Activated T-cell treated with anti-CD3 and anti-CD28 coated beads, Interleukin-2, amount 50 U/mL, for 48 hours (primary cell): Measurements from ENCODE around the gene SNX22.

ENCODE experiments used
- DNase-seq, 2 experiments: peaks; one replicate each; pipeline ENCODE4 v3.0.0-alpha.2; 2020

The SNX22 gene

DNA sequence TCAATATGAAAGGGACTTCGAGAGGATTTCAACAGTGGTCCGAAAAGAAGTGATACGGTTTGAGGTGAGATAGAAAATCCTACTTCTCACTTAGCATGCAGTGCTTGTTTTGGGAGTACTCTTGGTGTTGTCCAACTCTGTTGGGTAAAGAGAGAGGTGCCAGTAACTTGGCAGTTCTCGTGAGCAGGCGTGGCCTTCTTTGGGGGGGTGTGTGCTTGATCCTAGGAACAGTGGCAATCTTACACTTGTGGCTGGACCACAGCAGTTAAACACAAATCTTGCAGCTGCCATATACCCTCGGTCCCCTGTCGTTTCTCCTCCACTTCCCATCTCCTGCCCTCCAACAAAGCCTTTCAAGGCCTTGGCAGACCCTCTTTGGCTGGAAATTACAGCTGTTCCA lies 15.2 kb upstream of the SNX22 start:
- no peak for DNase-seq

DNA sequence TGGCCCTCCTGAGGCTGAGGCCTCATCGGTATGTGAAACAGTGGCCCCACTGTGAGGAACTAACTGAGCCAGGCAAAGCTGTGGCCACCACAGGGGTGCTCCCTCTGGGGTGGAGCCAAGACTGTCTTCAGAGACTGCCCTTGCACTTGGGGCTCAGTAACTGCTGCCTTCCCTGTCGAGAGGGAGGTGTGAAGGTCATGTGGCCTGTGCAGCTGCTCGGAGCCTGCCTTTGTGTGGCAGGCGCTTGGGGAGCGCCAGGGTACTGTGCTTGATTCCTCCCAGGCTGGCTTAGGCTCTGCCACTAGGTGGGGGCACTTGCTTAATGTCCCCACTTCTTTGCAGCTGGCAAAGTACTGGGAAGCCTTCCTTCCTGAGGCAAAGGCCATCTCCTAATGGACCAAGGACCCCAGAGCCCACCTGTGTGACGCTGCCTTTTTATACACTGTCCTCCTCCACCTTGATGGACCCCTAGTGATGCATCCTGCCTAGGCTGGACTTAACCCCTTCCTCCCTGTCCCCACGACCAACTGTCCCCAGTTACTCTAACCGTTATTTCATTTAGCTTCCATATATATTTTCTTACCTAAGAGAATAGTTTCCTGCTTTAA lies 14.2 kb upstream of the SNX22 start:
- no peak for DNase-seq

DNA sequence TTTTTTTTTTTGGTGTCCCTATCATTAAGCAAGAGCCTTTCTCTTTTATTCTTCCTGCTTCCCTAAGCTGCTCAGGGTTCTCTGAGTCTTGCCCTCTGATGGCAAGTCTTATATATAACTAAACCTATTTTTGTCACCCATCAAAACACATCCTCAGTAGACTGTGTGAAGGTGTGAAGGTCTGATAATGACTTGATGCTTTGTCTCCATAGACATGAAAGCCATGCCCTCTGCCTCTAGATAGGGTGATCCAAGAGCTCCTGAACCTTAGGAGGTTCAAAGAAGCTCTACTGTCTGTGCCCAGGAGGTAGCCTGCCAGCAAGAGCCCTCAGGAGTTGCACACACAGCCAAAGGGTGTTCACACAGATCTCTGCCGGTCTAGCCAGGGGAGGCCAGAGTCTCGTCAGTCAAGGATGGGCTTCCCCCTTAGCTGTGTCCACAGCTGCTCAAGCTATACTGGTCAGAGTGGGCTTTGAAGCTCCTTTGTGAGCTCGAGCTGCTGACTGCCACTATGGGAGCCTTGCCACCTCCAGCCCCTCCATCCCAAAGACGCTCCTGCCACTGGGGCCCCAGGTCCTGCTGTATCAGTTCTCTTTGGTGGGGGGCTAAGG lies 13.1 kb upstream of the SNX22 start:
- DNase-seq, result no peak

DNA sequence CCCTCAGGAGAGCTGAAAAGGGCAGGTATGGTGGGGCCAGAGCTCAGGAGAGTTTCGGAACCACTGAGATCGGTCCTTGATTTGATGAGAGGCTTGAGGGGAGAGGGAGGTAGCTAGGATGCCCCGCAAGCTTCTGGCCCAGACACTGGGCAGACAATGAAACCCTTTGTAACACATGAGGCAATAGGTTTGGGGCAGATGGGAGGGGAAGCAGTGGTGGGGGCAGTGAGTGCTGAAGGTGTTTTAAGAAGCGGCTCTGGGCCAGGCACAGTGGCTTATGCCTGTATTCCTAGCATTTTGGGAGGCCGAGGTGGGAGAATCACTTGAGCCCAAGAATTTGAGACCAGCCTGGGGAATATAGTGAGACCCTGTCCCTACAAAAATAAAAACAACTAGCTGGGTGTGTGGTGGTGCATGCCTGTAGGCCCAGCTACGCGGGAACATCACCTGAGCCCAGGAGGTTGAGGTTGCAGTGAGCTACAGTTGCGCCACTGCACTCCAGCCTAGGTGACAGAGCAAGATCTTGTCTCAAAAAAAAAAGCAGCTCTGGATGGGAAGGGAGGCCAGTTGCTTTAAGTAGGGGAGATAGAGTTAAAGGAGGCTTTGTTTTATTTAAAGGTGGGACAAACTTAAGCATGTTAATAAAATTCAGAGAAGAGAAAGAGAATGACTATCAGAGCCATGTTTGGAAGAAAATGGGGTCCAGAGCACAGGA lies 9.6 kb upstream of the SNX22 start:
- DNase-seq, result no peak

DNA sequence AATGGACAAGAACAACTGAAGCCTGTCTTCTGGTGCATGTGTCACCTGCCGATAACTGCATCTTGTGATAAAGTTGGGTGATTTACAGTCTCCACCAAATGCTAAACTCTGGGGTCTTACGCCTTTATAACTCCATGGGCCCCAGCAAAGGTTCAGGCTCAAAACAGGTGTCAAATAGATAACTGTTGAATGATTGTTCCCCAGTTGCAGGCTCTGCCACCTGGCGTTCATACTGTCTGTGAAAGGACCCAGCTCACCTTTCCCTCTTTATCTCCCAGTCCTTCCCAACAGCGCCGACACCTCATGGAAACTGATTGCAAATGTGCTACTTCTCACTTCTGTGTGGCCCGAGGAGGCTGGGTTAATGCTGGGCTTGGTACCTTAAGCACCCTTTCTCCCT lies 8.3 kb upstream of the SNX22 start:
- DNase-seq, result no peak

DNA sequence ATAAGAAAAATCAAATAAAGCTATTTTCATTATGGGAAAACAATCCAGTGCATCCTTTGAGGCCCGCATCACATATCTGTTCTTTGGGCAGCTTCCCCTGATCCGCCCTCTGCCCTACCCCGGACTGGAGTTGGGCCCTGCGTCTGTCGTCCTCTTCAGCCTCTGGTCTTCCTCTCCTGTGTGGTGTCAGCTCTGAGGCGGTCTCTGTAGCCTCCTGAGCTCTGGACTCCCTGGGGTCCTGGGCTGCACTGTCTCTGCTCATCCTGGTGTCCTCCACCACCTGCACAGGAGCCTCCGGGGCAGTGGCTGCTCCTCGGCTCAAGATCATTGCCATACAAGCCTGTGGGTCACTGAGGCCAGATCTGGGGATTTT lies 7.4 kb upstream of the SNX22 start:
- no peak for DNase-seq

DNA sequence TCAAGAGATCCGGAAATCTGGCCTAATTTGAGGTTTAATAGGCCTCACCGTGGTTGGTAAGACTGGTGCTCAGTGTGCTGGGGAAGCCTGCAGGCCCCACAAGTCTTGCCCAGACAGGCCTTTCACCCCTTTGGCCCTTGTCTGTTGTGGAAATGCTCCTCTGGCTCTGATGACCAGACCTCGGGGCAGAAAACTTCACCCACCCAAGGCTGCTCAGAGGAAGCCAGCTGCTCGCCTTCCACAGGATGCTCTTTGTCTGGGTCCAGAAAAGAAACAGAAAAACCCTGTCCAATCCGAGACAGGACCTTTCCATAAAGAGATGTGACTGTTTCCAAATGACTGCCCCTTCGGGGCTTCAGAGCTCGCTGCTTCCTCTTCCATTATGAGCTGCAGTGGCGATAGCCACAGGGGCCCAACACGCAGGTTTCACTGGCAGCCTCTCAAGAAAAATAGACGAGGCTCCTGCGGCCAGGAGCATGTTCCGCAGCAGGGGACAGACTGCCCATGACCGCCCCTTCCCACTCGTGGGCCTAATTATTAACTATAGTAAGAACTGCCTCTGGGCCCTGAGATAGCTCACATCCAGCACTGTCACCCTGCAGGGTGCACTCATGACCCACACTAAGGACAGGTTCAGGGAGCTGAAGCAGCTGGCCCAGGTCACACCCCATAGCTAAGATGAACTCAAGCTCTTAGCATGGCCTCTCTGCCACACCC lies 6.8 kb upstream of the SNX22 start:
- no peak for DNase-seq

DNA sequence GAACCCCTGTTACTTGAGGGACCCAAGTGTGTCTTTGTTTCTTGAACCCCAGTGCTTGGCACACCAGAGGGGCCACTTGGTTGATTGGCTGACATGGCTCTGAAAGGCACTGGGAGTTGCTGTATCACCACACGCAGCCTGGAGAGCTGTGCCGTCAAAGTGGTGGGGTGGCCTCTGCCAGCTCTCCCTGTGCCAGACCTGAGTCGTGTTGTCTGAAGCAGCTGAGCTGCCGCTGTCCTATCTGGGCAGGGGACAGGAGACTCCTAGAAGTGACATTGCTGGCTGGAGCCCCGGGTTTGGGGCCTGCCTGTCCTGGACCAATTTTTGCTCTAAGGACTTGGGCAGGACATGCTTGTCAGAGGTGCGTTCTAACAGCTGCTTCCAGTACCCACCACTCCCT lies 5.5 kb upstream of the SNX22 start:
- DNase-seq, result no peak

DNA sequence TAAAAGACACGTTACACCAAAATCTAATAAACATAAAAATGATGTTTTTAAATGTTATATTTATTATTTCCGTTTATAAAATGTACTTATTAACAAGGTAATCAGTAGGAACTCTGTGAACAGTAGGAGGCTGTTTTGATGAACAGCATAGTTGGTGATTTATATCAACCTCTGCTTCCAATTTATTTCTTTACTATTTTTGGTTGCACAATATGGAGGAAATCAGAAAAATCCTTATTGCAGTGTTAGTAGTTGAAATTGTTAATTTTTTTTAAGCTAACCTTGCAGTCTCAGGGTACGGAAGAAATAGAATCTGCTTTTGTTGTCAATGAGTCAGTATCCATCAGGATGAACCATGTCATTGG lies 5.0 kb upstream of the SNX22 start:
- no peak for DNase-seq

DNA sequence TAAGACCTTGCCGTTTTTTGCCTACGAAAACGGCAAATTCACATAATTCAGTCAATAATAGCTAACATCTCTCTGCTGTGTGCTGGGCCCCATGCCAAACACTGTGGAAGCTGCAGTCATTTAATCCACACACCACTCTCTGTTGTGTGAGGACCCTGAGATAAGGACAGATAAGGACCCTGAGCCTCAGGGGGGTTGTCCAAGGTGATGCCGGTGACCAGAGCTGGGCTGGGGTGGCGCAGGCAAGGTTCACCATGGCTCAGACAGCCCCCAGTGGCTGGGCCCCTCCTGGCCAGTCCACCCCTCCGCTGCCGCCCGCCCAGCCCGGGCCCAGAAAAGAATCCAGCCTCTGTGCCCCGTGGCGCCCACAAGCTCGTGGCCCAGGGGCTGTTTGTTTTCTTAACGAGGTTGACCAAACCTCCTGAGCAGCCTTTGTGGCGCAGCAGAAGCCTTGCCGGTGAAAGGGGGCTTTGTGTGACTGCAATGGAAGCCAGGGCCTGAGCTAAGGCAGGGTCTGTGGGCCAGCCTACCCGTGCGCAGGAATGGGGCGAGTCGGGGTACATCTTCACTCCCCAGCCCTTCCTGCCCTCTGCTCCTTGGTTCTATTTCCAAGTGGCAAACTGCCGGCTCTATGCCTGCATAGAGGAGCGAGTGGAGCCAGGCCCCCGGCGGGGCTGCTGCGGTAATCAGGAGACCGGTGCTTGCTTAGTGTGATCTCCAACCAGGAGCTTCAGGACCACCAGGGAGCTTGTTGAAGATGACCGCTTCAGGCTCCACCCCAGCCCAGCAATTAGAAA lies 4.4 kb upstream of the SNX22 start:
- DNase-seq, result no peak

DNA sequence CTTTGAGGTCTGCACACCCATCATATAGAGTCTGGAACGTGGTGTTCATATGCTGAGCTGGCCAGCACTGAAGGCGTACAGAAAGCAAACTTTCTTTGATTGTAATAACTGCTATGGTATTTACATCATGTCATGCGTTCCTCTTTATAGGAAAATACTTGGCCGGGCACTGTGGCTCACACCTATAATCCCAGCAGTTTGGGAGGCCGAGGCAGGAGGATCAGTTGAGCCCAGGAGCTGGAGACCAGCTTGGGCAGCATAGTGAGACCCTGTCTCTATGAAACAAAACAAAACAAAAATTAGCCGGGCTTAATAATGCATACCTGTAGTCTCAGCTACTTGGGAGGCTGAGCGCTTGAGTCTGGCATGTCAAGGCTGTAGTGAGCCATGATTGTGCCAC lies 3.4 kb upstream of the SNX22 start:
- DNase-seq, result no peak

DNA sequence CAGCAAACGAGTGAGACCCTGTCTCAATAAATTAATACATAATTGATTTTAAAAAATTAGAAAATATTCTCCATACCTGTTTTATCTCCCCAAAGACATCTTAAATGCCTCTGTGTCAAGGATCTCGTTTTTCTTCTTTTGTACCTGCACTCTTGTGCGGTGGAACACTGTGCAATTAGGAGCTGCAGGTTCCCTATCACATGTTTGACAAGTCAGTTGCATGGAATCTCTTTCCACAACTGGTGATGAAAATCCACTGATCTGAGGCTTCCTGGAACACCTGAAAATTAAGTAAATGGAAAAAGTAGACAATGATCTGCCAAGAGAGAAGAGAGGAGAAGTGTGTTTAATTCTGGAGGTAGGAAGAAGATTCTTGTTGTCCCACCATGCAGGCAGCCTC lies 3.0 kb upstream of the SNX22 start:
- DNase-seq, result no peak

DNA sequence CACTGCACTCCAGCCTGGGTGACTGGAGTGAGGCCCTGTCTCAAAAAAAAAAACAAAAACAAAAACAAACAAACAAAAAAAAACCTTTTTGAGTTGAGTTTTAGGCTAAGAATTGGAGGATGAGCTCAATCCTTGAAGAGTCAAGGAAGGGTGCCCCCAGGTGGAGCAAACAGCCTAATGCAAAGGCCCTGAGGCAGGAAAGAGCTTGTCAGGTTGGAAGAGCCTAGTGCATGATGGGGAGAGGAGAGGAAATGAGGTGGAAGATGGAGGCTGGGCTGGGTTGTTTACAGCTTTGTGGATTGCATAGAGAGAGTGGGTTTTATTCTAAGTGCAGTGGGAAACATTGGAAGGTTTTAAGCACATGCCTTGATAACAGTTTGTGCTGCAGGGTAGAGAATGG lies 2.1 kb upstream of the SNX22 start:
- peak in 1 of 2 experiments; percentile 46 for DNase-seq

DNA sequence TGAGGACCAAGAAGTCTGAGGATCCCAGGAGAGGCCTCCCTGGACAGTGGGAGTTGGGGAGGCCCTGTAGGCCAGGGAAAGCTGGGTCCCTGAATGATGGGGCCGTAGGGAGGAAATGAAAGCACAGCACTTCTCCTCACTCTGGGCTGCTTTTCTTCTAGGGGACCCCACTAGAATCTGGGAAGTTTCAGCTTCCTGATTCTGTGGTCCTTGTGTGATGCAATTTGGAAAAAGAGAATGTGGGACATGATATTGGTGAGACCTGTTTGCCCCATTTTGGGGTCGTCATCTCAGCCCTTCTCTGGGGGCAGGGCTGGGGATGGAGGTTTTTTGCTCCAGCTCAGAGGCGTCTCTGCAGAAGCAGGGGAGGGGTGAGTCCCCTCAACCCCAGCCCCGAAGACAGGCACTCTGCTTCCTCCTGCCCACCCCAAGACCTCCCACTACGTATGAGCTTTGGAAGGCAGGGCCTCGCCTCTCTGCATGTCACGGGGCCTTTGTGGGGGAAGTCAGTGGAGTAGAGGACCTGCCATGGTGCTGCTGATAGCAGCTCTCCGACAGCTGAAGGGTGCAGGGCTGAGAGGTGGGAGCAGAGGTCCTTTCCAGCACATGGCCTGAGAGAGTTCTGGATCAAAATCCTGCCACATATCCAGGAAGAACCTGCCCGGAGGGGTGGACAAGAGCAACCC lies 1.5 kb upstream of the SNX22 start:
- DNase-seq, result no peak

DNA sequence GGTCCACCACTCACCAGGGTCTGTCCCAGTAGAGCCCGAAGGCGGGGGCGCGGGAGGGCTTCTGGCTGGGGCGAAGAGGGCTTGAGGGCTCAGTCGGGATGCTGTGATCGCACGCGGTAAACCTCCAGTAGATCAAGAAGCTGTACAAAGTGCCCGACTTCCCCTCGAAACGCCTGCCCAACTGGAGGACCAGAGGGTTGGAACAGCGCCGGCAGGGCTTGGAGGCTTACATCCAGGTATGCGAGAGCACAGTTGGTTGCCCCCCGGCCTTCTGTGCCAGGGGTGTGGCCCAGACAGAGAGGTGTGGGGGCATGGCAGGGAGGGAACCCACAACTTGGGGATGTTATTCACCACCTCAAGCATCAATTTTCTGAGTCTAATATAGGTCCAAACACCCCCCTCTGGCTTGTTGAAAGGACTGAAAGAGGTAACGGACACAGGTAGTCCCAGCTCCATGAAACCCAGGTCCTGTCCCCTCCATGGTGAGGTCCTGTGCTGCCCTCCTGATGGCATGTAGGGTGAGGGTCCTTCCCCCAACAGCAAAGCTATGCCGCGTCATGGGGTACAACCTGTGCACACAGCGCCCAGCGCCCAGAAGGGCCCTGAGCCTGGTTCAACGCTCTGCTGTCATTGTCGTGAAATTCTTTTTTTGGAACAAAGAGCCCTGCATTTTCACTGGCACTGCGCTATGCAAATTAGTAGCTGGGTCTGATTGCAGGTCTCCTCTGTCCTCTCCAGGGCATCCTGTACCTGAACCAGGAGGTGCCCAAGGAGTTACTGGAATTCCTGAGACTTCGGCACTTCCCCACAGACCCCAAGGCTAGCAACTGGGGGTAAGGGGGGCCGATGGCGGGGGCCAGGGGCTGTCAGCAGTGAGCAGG lies 1.2 kb downstream of the SNX22 start:
- peak; percentile 44 to 49 for DNase-seq

DNA sequence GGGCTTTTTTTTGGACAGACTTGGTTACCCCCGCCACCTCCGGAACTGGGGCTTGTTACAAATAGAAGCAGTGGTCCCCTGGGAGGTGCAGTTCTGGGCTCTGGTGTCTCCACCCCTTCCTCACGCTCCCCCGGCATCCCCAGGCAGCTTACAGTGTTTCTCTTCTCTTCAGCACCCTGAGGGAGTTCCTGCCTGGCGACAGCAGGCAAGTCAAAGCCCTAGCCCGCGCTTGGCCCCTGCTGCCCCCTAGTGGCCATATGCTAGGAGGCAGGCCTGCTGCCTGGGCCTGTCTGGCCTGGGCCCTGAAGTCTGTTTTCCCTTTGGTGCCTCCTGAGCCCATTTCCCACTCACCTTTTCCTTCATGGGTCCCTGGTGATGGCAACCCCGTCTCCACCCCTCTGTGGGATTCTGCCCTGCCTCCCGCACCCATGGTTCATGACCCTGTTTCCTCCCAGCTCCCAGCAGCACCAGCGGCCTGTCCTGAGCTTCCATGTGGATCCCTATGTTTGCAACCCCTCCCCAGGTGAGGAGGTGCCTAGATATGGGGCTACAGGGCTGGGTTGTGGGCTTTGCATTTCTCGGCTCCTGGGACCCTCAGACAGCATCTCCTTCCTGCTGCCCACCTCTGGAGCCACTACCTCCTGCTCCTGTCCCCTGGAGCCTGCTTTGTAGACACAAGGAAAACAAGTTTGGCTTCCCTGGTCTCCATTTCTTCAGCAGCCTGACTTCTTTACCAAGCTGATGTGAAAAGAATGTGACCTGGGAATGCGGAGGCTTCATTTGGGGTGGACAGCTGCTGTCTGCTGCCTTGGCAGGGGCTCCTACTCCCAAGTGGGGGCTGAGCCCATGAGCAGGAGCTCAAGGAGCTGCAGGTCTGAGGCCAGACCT lies 2.2 kb downstream of the SNX22 start:
- peak; percentile 95 to 96 for DNase-seq

DNA sequence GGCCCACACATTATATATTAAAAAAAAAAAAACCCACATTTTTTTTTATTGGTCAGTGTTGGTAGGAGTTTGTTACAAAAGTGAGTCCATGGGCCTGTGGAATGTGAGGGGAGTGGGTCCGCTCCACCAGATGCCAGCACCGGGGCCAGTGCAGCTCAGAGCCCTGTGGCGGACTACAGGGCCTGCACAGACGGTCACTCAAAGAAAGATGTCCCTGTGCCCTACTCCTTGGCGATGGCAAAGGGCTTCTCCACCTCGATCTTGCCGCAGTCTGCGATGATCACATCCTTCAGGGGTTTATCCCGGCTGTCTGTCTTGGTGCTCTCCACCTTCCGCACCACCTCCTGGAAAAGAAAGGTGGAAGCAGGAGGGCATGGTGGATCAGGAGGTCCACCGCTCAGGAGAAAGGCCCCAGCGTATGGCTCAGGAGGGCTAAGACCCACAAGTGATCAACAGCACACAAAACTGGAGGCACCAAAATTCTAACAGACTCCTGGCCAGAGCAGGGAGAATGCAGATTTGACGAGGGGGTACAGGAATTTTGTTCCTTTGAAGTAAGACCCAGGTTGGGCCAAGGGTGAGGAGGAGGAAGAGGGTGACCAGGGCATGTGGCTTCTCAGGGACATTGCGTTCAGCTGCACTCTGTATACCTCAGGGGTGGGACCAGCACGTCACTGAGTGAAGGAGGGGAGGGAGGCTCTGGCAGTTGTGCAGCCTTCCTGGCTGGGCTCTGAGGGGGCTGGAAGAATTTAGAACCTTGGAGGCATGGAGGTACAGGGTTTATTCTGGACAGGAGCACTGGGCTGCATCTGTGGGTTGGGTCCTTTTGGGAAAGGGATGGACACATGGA lies 4.5 kb downstream of the SNX22 start:
- no peak for DNase-seq

DNA sequence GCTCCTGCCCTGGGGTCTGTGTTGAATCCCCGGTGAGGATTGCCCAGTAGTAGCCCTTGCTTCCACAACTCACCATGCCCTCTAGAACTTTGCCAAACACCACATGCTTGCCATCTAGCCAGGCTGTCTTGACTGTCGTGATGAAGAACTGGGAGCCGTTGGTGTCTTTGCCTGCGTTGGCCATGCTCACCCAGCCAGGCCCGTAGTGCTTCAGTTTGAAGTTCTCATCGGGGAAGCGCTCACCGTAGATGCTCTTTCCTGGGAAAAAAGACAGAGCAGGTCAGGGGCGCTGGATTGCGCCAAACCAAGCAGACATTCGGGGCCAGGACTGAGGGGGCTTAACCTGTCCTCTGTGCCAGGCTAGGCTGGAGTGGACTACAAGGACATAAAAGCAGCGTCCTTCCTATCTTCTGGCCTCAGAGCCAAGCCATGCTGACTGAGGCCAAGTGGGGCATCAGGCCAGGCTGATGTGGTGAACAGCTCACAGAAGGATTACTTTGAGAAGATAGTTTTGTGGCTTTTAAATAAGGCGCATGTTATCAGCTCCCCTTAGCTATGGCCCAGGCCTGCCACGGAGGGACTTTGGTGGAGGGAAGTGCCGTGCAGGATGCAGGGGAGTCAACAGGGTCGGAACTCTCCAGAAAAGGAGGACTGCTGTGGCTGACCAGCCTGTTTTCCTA lies 5.3 kb downstream of the SNX22 start:
- no peak for DNase-seq

DNA sequence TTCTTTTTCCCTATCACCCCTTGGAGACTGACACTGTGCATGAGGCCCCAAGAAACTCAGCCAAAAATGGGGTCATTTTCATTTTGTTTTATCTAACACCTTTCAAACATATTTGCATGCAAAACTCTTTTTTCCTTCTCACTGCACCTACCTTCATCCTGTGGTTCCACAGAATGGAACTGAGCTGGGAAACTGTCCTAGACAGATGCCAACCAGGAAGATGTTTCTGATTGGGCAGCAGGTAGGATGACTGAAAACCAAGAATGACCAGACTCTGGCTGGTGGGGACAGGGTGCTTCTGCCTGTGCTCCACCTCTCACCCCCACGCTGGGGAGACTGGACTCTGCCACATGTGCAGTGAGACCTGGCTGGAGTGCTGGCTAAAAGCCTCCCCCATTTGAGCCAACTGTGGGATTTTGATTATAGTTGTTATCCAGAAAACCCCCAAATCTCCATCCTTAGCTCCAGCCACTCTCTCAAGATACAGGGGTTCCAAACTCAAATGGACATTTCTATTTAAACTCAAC lies 6.1 kb downstream of the SNX22 start:
- no peak for DNase-seq
